Uterus (tissue), 4 donors: ENCODE measurements around the gene MEF2A. TPM values are rescaled to one million over a fixed set of nuclear protein-coding genes. Genes with fewer than 3 reads are reported as not detected.
A peak's percentile ranks its signal among the peaks of the same experiment; 100 is the strongest.

ENCODE experiments used
- DNase-seq, 2 donors: peaks; one replicate each; pipeline ENCODE4 v3.0.0-alpha.2; 2019 to 2020
- H3K27ac ChIP-seq, 2 donors: fragments of 200-600 bp; sonication (generic); 1 replicate in 1 of 2; 2 replicates in 1 of 2; pipeline ENCODE4 v1.5.1; 2016 to 2018
- H3K27me3 ChIP-seq, 2 donors: fragments of 200-600 bp; sonication (generic); one replicate each; pipeline ENCODE4 v1.5.1; 2018 to 2019; ENCODE audit warnings: control low read depth in 1 of 2
- H3K36me3 ChIP-seq, 2 donors: fragments of 200-600 bp; sonication (generic); one replicate each; pipeline ENCODE4 v1.5.1; 2019; ENCODE audit warnings: control low read depth in 1 of 2
- H3K4me1 ChIP-seq, 2 donors: fragments of 200-600 bp; sonication (generic); one replicate each; pipeline ENCODE4 v1.5.1; 2018 to 2019; ENCODE audit warnings: control low read depth in 1 of 2
- H3K4me3 ChIP-seq, 2 donors: fragments of 200-600 bp; sonication (generic); 1 replicate in 1 of 2; 2 replicates in 1 of 2; pipeline ENCODE4 v1.5.1; 2018 to 2019; ENCODE audit warnings: mild to moderate bottlenecking in 1 of 2
- H3K9me3 ChIP-seq, 2 donors: fragments of 200-600 bp; sonication (generic); one replicate each; pipeline ENCODE4 v1.5.1; 2019; ENCODE audit warnings: control low read depth in 1 of 2
- POLR2A ChIP-seq, 2 donors: fragments of 450-650 bp; IDR thresholded peaks; one replicate each; pipeline ENCODE4 v1.6.1; 2016; ENCODE audit warnings: antibody characterized with exemption in 2 of 2, mild to moderate bottlenecking in 1 of 2, moderate library complexity in 1 of 2
- intact Hi-C: fragments of 100-400 bp; cut with DNase I; formaldehyde crosslinking; loops from one replicate; pipeline ENCODE4 v1.15.1; 2023; ENCODE audit warnings: low total_unique reads
- total RNA-seq, 4 donors: library from RNA; depleted of rRNA in 3 of 4; stranded (reverse); fragments of >200 nt in 3 of 4; gene quantifications; one replicate each; pipeline versions ENCODE4 v1.1.0 to v1.2.4, GENCODE V29; 2014 to 2023
- TF ChIP-seq, protein P1 (sequence below), 4 experiments: fragments of 200-600 bp in 2 of 4; fragments of 450-650 bp in 2 of 4; sonication (generic) in 2 of 4; IDR thresholded peaks; one replicate each; pipeline ENCODE4 v1.5.1; 2016 to 2019; ENCODE audit warnings: antibody characterized with exemption in 4 of 4, mild to moderate bottlenecking in 2 of 4, moderate library complexity in 1 of 4
- donor health status: DM: yes; HTN: yes; CAD: no.

MEF2A gene
- total RNA-seq, 4 donors from 2014 or later: 78.6 to 138 (median 105) TPM

- Histone ChIP-seq H3K9me3 (no peaks in the 10 kb centered on the region), H3K4me1 (peaks cover 0 to 3% of the 10 kb centered on the region in 2 donors), H3K36me3 (no peaks in the 10 kb centered on the region), H3K27ac (peak overlapping the region; percentile 98 to 99), H3K4me3 (peak overlapping the region; percentile 66 to 83), H3K27me3 (no peaks in the 10 kb centered on the region)
- TF ChIP-seq, protein P1, sequence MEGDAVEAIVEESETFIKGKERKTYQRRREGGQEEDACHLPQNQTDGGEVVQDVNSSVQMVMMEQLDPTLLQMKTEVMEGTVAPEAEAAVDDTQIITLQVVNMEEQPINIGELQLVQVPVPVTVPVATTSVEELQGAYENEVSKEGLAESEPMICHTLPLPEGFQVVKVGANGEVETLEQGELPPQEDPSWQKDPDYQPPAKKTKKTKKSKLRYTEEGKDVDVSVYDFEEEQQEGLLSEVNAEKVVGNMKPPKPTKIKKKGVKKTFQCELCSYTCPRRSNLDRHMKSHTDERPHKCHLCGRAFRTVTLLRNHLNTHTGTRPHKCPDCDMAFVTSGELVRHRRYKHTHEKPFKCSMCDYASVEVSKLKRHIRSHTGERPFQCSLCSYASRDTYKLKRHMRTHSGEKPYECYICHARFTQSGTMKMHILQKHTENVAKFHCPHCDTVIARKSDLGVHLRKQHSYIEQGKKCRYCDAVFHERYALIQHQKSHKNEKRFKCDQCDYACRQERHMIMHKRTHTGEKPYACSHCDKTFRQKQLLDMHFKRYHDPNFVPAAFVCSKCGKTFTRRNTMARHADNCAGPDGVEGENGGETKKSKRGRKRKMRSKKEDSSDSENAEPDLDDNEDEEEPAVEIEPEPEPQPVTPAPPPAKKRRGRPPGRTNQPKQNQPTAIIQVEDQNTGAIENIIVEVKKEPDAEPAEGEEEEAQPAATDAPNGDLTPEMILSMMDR (IDR thresholded peaks at IDR 0.05): no peak
- TF ChIP-seq POLR2A (IDR thresholded peaks at IDR 0.05): no peak
- peak; percentile 39 to 44 for DNase-seq
- intact Hi-C loops: loop anchor here (10.0 kb wide), 1 partner anchor 138 kb away; no protein-coding TSS in a partner anchor
Measured at GRCh38 chr15:99566157-99566897, 543 bp downstream of the MEF2A start.

- no peak for TF ChIP-seq POLR2A (IDR thresholded peaks at IDR 0.05)
- TF ChIP-seq, protein P1 (IDR thresholded peaks at IDR 0.05): no peak
- intact Hi-C loops: loop anchor here (10.0 kb wide), 1 partner anchor 136 kb away; no protein-coding TSS in a partner anchor
- H3K27ac ChIP-seq: peak overlapping the region; percentile 30 to 98
- H3K4me1 ChIP-seq: peaks cover 0 to 3% of the 10 kb centered on the region in 2 donors
- H3K4me3 ChIP-seq: no peak overlapping the region
- H3K9me3 ChIP-seq: no peaks in the 10 kb centered on the region
- no peaks in the 10 kb centered on the region for H3K27me3 ChIP-seq
- no peak for DNase-seq
- H3K36me3 ChIP-seq: no peaks in the 10 kb centered on the region
Measured at GRCh38 chr15:99568625-99569352, 3.0 kb downstream of the MEF2A start.

GRCh38 chr15:99571299-99571698 lies 5.5 kb downstream of the MEF2A start:
- H3K27me3 ChIP-seq: no peaks in the 10 kb centered on the region
- no peaks in the 10 kb centered on the region for H3K4me1 ChIP-seq
- no peak for TF ChIP-seq POLR2A (IDR thresholded peaks at IDR 0.05)
- TF ChIP-seq, protein P1 (IDR thresholded peaks at IDR 0.05): no peak
- no peaks in the 10 kb centered on the region for H3K36me3 ChIP-seq
- H3K27ac ChIP-seq: peak overlapping the region in 1 of 2 donors; percentile 21
- intact Hi-C loops: no loop called here
- H3K9me3 ChIP-seq: no peaks in the 10 kb centered on the region
- no peak overlapping the region for H3K4me3 ChIP-seq
- DNase-seq: no peak

GRCh38 chr15:99574048-99574447 lies 8.3 kb downstream of the MEF2A start:
- TF ChIP-seq, protein P1 (IDR thresholded peaks at IDR 0.05): no peak
- no peak for TF ChIP-seq POLR2A (IDR thresholded peaks at IDR 0.05)
- H3K36me3 ChIP-seq: no peaks in the 10 kb centered on the region
- no peak for DNase-seq
- no peaks in the 10 kb centered on the region for H3K27me3 ChIP-seq
- H3K4me1 ChIP-seq: no peaks in the 10 kb centered on the region
- no peak overlapping the region for H3K27ac ChIP-seq
- intact Hi-C loops: no loop called here
- no peak overlapping the region for H3K4me3 ChIP-seq
- no peaks in the 10 kb centered on the region for H3K9me3 ChIP-seq

DNA sequence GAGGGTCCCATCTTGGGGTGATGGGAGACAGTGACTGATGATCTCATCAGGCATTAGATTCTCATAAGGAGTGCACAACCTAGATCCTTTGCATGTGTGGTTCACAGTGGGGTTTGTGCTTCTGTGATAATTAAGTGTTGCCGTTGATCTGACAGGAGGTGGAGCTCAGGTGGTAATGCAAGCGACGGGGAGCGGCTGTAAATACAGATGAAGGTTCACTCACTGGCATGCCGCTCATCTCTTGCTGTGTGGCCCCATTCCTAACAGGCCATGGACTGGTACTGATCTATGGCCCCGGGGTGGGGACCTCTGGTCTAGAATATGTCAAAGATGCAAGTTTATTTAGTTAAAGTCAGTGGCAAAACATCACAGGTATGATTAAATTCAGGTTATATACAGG lies 8.7 kb downstream of the MEF2A start:
- intact Hi-C loops: no loop called here
- no peak for DNase-seq
- Histone ChIP-seq H3K4me3 (no peak overlapping the region), H3K9me3 (no peaks in the 10 kb centered on the region), H3K27ac (no peak overlapping the region), H3K27me3 (no peaks in the 10 kb centered on the region), H3K4me1 (no peaks in the 10 kb centered on the region), H3K36me3 (no peaks in the 10 kb centered on the region)
- TF ChIP-seq, protein P1 (IDR thresholded peaks at IDR 0.05): no peak
- no peak for TF ChIP-seq POLR2A (IDR thresholded peaks at IDR 0.05)
